Nephron (organoid): ENCODE results near the gene GPX3.

Source experiments
- H3K27ac Mint-ChIP-seq, 3 experiments: 2 replicates each; pipeline ENCODE4 v1.8.0; 2020; ENCODE audit warnings: mixed read lengths in 3 of 3, mild to moderate bottlenecking in 2 of 3, moderate library complexity in 1 of 3
- H3K27me3 Mint-ChIP-seq: 2 replicates; pipeline ENCODE4 v1.8.0; 2021; ENCODE audit warnings: low read depth, mild to moderate bottlenecking, moderate library complexity, mixed read lengths
- H3K36me3 Mint-ChIP-seq: 2 replicates; pipeline ENCODE4 v1.8.0; 2020; ENCODE audit warnings: low read depth, mixed read lengths
- H3K4me1 Mint-ChIP-seq: 2 replicates; pipeline ENCODE4 v1.8.0; 2020; ENCODE audit warnings: mixed read lengths
- H3K4me3 Mint-ChIP-seq, 3 experiments: 2 replicates each; pipeline ENCODE4 v1.8.0; 2020; ENCODE audit warnings: mild to moderate bottlenecking in 3 of 3, mixed read lengths in 3 of 3, moderate library complexity in 2 of 3
- H3K9me3 Mint-ChIP-seq: 2 replicates; pipeline ENCODE4 v1.8.0; 2020; ENCODE audit warnings: mixed read lengths
- TF ChIP-seq, protein P1 (sequence below), 3 experiments: fragments of 200-600 bp; sonication (generic); IDR thresholded peaks; one replicate each; pipeline ENCODE4 v1.5.0; 2021; ENCODE audit warnings: antibody characterized with exemption in 3 of 3; ENCODE audit not compliant: unreplicated experiment in 3 of 3

The GPX3 gene

DNA sequence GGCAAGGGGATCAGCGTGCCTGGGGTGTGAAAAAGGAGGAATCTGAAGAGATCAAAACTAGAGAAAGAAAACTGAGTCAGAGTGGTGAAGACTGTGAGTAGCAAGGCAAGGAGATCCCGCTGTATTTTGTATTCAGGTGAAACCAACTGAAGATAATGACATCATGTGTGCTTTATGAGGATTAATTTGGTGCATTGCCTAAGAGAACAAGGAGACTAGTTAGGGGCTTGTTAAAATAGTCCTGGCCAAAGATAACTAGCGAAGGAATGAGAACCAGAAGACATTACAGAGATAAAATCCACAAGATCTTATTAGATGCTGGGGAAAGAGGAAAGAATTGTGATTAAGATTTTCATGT, 16.9 kb upstream of the GPX3 start:
- Mint-ChIP-seq H3K9me3 (no peaks in the 10 kb centered on the region), H3K36me3 (no peaks in the 10 kb centered on the region), H3K27ac (peak overlapping the region; percentile 2 to 26 (median 16)), H3K4me3 (no peak overlapping the region), H3K4me1 (peaks cover 56% of the 10 kb centered on the region), H3K27me3 (no peaks in the 10 kb centered on the region)
- TF ChIP-seq, protein P1, sequence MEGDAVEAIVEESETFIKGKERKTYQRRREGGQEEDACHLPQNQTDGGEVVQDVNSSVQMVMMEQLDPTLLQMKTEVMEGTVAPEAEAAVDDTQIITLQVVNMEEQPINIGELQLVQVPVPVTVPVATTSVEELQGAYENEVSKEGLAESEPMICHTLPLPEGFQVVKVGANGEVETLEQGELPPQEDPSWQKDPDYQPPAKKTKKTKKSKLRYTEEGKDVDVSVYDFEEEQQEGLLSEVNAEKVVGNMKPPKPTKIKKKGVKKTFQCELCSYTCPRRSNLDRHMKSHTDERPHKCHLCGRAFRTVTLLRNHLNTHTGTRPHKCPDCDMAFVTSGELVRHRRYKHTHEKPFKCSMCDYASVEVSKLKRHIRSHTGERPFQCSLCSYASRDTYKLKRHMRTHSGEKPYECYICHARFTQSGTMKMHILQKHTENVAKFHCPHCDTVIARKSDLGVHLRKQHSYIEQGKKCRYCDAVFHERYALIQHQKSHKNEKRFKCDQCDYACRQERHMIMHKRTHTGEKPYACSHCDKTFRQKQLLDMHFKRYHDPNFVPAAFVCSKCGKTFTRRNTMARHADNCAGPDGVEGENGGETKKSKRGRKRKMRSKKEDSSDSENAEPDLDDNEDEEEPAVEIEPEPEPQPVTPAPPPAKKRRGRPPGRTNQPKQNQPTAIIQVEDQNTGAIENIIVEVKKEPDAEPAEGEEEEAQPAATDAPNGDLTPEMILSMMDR (IDR thresholded peaks at IDR 0.05; ENCODE audit: unreplicated experiment in 3 of 3), result no peak

DNA sequence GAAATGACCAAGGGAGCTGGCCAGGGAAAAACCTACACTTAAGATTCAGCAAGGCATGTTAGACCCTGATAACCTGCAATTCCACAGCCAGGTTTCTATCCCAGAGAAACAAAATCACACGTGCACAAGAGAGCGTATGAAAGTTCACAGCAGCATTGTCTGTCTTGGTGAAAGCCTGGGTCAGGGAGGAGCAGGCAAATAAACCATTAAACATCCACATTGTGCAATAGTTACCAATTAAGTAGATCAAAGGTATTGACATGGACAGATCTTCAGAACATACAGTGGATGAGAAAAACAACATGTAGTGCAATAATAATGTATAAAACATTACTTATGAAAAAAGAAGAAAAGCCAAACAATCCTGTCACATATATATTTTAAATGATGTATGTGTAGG, 15.9 kb upstream of the GPX3 start:
- H3K9me3 Mint-ChIP-seq, result no peaks in the 10 kb centered on the region
- no peaks in the 10 kb centered on the region for H3K36me3 Mint-ChIP-seq
- peak overlapping the region; percentile 54 to 80 (median 62) for H3K27ac Mint-ChIP-seq
- TF ChIP-seq, protein P1 (IDR thresholded peaks at IDR 0.05; ENCODE audit: unreplicated experiment in 3 of 3), result no peak
- no peak overlapping the region for H3K4me3 Mint-ChIP-seq
- H3K27me3 Mint-ChIP-seq, result no peaks in the 10 kb centered on the region
- H3K4me1 Mint-ChIP-seq, result peaks cover 56% of the 10 kb centered on the region

DNA sequence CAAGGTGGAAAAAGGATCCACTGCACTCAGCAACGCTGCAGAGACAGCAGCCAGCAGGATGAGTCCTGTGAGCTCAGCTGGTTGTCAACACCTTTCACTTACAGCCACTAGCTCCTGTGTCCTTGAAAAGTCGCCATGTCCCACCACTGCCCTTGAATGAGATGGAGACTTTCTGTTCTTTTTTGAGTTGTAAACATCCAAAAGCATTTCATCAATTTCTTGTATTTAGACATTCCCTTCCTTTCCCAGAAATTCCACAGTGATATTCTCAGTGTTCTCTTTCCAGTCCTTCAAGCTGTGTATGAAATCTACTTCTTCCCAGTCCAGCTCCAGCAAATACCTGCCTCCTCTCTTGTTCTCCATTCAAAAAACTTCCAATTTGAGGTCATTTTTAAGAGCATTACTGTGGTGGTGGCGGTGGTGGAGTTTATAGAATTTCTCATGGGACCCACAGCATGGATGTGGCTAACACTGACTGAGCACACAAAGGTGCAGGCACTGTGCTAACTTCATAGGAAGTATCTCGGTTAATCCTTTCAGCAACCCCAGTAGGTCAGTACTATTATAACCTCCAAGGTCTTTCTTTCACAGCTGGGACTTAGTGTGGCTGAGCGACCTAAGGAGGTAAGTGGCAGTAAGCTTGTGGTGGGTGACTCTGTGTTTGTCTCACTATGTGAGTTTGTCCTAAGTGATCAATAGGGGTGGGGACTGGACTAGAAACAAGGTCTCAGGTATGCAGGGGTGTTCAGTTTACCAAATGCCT, 15.0 kb upstream of the GPX3 start:
- TF ChIP-seq, protein P1 (IDR thresholded peaks at IDR 0.05; ENCODE audit: unreplicated experiment in 3 of 3), result no peak
- Mint-ChIP-seq H3K9me3 (no peaks in the 10 kb centered on the region), H3K4me3 (no peak overlapping the region), H3K27ac (peak overlapping the region; percentile 60 to 80 (median 62)), H3K36me3 (no peaks in the 10 kb centered on the region), H3K4me1 (peaks cover 49% of the 10 kb centered on the region), H3K27me3 (no peaks in the 10 kb centered on the region)

DNA sequence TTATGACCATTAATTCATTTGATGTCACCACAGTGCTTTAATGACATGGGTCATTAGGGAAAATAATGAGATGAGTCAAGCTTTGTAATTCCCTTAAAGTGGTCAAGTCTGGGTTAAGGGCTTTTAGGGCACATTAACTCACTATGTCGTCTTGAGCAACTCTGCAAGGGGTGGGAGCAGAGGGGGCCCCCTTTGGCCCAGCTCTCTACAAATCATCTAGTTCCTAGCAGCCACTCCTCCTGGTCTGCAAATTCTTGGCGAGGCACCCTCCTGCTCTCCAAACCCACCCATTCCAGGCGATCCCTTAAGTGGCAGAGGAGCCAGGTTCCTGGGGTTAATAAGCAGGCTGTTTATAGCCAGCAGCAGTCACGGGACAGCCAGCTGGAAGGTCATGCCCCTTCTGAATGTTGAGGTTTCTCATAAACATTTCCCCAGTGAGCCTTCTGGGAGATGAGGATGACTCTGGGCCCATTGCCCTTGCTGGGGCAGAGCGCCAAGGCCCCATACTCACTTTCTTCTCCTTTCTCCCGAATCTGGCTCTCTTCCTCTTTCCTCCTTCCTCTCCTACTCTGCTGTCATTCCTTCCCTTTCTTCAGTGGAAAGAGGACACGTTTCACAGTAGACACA, 14.3 kb upstream of the GPX3 start:
- Mint-ChIP-seq H3K4me1 (peaks cover 46% of the 10 kb centered on the region), H3K4me3 (peak overlapping the region in 1 of 3 experiments; percentile 9), H3K27me3 (no peaks in the 10 kb centered on the region), H3K36me3 (no peaks in the 10 kb centered on the region), H3K27ac (peak overlapping the region; percentile 60 to 80 (median 62)), H3K9me3 (no peaks in the 10 kb centered on the region)
- TF ChIP-seq, protein P1 (IDR thresholded peaks at IDR 0.05; ENCODE audit: unreplicated experiment in 3 of 3), result no peak

DNA sequence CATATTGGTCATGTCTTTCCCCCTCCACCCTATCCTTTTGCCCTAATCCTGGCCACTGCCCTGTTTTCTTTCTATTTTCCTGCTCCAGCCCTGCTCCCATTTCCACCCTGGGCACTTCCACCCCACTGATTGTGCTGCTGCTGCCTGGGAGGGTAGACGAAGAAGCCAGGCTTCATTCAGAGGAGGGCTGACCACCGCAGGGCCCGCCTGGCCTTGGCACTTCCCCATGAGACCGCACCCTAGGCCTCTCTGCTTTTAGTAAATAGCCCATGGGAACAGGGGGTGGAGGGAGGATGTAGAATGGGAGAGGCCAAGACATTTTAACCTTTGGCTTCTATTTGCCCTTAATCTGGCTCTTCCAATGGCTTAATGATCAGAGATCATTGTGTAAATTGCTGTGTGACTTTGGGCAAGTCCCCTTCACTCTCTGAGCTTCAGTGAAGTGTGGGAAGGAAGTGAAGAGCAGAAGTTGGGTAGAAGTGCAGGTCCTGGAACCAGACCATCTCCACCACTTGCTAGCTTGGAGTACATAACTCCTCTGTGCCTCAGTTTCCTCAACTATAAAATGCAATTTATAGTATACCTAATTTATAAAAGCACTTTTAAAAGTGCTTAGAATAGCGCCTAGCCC, 13.6 kb upstream of the GPX3 start:
- Mint-ChIP-seq H3K4me3 (peak overlapping the region in 1 of 3 experiments; percentile 9), H3K27ac (peak overlapping the region; percentile 60 to 80 (median 62)), H3K4me1 (peaks cover 46% of the 10 kb centered on the region), H3K9me3 (no peaks in the 10 kb centered on the region), H3K36me3 (no peaks in the 10 kb centered on the region), H3K27me3 (no peaks in the 10 kb centered on the region)
- TF ChIP-seq, protein P1 (IDR thresholded peaks at IDR 0.05; ENCODE audit: unreplicated experiment in 3 of 3), result no peak
